GM21619 (cell line): ENCODE measurements around the gene NSMCE4A.
"Not testable (repeated sequence)": the region's sequence is repeated elsewhere in the genome, so short reads cannot be mapped to it uniquely, and the experiment has no call there.

ENCODE experiments used
- ATAC-seq: cut with Tn5 transposase; IDR thresholded peaks from one replicate; pipeline ENCODE4 v1.9.1; 2021; ENCODE audit not compliant: unreplicated experiment

The NSMCE4A gene

GRCh38 chr10:121974535-121975294, at the start of gene NSMCE4A:
Gene NSMCE4A (minus strand): TSS chr10:121975217. CDS start chr10:121975165, 52 bp downstream.
- ATAC-seq: peak; percentile 78

GRCh38 chr10:122023257-122023656, 48.2 kb upstream of the NSMCE4A start:
- ATAC-seq: not testable (repeated sequence)

DNA sequence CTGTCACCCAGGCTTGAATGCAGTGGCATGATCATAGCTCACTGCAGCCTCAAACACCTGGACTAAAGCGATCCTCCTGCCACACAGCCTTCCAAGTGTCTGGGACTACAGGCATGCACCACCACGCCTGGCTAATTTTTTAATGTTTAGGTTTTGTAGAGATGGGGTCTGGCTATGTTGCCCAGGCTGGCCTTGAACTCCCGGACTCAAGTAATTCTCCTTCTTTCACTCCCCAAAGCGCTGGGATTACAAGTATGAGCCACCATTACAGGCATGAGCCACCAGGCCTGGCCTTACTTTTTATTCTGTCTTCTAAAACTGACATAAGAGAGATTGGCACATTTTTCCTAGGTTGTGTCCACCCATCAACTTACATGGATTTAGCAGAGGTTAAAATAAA, 47.3 kb upstream of the NSMCE4A start:
- ATAC-seq: no peak

DNA sequence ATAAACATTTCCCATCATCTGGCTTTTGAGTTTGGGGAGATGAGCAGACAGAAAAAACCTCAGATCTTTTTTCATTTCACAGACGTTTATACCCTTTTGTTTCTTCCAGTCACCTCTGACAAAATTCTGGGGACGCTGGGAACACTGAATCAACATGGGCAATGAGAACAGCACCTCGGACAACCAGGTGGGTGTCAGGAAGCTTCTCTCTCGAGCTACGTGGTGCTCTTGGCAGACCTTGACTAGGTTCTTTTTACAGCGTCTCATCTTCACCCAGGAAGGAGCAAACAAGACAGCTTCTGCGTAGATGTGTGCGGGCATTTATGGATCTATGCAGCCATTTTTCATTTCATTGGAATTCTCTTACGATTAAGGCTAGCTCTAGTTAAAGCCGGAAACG, 46.8 kb upstream of the NSMCE4A start:
- no peak for ATAC-seq

DNA sequence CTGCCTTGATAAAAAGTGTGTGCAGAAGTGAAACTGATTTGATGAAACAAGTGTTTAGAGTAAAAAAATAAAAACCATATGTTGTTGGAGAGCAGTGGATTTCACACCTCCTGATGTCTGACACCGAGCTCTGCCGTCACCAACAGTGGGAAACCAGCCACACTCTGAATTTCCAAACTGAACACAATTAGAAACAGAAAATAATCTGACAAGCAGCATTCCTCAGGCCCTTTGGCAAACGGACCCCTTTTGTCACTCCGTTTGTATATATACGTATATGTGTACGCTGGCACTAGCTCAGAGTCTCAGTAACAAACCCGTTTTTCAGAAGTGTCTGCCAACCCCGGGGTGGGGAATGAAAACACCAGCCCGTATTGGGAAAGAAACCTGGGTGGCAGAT, 46.4 kb upstream of the NSMCE4A start:
- ATAC-seq: no peak

DNA sequence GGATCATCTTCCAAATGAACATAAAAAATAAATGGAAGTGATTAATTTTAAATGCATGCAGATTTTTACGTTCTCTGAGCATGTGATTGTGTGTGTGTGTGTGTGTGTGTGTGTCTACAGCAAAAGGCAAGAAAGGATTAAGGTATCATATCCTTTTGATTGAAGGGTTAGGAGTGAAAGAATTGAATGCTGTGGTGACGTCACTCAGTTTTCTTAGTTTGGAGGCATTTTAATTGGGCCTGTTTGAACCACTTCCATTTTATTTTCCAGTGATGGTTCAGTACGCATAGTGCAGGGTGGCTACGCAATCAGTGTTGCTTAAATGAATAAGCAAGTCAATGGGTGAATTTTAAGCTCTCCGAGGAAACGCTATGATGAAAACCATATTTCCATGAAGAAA, 45.2 kb upstream of the NSMCE4A start:
- ATAC-seq: no peak

- no peak for ATAC-seq
These were observed 44.5 kb upstream of the NSMCE4A start for GRCh38 chr10:122019414-122019975.

- no peak for ATAC-seq
These were observed 44.0 kb upstream of the NSMCE4A start for GRCh38 chr10:122018951-122019413.

DNA sequence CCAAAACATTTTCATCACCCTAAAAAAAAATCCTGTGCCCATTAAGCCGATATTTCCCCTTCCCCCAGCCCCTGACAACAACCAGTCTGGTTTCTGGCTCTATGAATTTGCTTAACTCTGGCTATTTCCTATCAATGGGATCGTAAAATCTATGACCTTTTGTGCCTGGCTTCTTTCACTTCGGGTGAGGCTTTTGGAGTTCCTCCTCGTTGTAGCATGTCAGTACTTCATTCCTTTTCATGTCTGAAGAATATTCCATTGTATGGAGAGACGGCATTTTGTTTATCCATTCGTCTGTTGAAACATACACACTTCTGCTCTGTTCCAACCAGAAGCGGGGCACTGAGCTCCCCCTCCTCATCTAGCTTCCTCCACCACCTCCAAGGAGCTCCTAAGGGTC, 43.5 kb upstream of the NSMCE4A start:
- no peak for ATAC-seq

GRCh38 chr10:122017926-122018325, 42.9 kb upstream of the NSMCE4A start:
- ATAC-seq: not testable (repeated sequence)

DNA sequence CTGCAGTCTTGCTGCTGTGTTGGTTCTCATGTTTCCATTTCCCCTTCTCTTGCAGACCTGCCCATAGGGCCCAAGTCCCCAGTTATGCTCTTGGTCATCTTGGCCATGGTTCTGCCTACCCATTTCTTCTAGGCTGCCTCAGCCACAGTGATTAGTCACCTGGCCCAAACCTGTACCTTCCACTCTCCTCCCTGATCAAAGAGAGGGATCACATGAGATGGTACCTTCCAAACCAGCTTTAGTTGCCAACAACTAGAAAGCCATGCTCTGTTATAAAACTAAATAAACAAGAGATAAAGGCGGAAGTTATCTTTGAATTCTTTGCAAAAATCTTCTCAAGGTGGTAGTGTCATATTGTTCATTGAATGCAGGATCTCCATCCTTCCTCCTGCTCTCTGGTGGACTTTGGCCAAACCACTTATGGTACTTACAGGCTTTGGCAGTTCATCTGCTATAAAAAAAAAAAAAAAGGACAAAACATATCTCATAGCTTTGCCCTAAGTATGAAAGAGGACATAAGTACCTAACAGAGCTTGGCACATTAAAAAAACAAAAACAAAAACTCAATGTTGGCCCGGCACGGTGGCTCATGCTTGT, 39.7 kb upstream of the NSMCE4A start:
- no peak for ATAC-seq

DNA sequence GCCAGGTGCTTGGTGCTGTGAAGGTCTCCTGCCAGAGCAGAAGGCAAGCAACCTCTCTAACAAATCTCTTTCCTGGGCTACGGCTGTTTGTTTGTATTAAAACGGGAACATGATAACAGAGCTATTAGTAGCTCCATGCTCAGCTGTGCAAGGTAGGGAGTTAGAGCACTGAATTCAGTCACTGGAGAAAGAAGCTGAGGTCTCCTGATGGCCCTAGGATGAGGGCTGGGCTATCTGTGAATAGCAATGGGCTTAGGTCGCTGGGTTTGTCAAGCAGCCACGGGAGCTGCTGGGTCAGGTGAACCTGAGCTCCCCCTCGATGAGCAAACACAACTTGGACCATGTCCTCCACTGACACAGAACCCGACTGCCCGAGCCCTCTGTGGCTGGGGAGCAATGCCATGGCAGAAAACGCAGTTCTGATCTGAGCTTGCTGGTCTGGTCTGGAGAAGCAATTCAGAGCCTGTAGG, 38.3 kb upstream of the NSMCE4A start:
- no peak for ATAC-seq

DNA sequence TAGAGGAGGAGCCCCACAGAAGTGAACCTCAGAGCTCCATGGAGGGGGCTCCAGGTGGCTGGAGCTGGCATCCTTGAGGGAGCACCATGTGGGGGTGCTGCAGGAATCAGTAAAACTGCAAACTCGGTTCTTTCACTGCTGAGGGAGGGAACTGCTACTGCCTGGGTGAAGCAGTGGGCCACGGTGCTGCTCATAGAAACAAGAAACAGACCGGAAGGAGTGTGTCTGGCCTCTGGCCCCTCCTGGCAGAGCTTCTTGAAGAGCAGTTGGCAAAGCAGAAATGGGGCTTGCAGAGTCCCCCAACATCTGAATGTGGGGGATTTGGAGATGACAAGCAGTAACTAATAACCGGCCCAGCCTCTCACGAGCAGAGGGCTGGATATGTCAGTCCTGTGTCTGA, 37.7 kb upstream of the NSMCE4A start:
- no peak for ATAC-seq

- ATAC-seq: no peak
These were observed 35.5 kb upstream of the NSMCE4A start for GRCh38 chr10:122010405-122011050.

DNA sequence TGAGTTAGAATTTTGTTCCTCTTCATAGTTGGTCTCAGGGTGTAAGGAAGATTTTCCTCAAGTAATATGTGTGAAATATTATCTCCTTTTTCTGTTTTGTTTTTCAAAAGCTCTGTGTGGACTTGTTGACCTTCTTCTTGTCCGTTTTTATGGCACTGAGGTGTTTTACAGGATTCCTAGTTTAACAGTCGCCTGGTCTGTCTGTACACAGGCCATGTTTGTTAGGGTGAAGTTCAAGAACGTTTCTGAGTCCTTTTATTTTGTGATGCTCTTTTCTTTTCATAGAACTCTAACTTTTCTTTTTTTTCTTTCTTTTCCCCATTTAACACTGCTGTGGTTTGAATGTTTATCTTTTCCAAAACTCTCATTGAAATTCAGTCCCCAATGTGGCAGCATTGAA, 32.4 kb upstream of the NSMCE4A start:
- ATAC-seq: no peak

DNA sequence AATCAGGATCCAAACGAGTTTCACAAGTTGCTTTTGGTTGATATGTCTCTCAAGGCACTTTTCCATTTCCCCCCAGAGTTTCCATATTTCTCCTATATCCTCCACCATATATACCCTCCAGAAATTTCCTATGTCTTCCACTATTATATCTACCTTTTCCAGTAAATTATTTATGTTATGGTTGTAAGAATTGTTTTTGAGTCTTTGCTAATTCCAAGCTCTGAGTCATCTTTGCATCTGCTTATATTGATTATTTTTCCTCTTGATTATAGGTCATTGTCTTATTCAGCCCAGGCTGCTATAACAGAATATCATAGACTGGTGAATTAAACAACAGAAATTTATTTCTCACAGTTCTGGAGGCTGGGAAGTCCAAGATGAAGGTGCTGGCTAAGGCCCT, 26.7 kb upstream of the NSMCE4A start:
- no peak for ATAC-seq

DNA sequence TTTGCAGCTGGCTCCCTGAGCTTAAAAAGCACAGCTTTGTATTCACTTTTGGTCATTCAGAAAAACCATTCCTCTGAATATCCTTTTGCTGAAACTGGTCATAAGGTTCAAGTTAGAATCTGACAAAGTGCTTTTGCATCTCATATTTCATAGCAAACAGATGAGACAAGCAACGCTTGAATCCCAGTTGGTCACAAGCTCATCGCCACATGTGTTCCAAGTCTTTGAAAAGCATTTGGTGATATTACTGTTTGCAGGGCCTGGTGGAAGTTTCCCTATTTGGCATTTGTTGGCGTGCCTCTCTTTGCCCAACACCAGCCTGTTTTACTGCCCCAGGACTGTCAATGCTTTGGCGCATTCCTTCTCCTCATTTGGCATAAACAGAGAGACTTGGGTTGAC, 24.3 kb upstream of the NSMCE4A start:
- no peak for ATAC-seq

DNA sequence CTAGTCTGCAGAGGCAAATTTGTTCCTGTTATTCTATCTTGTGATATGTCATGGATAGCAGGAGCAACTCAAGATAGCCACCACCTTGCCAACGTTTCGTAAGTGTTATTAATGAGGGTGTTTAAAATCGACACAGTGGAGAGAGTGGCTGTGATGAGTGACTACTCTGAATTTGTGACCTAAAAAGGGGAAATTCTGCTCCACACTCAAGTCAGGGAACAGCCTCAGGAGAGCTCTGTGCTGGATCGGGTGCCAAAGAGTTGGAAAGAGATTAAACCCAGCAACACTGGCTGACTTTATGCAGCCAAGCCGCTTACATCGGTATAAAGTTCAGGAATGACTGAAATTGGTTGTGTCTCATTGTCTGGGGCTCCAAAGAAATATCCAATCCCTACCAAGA, 23.4 kb upstream of the NSMCE4A start:
- ATAC-seq: no peak

DNA sequence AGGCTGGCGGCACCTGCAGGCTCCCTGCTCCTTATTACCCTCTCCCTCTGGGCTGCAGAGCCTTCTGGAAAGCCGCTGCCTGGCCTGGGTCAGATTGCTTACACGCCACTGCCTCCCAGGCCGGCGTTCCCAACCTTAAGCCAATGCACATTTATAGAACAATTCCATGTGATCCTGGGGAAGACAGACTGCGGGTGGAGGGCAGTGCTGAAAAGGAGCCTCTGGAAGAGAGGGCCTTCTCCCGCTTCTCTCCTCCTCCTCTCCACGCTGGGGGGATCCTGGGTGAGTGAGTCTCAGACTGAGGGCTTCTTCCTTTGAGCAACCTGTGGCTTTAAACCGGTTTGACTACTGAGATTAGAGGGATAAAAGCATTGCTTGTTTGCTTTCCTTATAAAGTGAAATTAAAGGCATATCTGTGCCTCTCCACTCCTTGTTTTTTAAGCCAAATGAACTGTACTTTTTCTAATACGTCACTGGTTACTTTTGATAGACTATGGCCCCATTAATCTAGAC, 19.5 kb upstream of the NSMCE4A start:
- no peak for ATAC-seq

DNA sequence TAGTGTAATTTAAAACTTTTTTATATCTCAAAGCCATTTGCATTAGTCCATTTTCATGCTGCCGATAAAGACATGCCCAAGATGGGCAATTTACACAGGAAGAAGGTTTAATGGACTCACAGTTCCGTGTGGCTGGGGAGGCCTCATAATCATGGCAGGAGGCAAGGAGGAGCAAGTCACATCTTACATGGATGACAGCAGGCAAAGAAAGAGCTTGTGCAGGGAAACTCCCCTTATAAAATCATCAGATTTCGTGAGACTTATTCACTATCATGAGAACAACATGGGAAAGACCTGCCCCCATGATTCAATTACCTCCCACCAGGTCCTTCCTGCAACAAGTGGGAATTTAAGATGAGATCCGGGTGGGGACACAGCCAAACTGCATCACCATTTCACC, 16.7 kb upstream of the NSMCE4A start:
- ATAC-seq: not testable (repeated sequence)

DNA sequence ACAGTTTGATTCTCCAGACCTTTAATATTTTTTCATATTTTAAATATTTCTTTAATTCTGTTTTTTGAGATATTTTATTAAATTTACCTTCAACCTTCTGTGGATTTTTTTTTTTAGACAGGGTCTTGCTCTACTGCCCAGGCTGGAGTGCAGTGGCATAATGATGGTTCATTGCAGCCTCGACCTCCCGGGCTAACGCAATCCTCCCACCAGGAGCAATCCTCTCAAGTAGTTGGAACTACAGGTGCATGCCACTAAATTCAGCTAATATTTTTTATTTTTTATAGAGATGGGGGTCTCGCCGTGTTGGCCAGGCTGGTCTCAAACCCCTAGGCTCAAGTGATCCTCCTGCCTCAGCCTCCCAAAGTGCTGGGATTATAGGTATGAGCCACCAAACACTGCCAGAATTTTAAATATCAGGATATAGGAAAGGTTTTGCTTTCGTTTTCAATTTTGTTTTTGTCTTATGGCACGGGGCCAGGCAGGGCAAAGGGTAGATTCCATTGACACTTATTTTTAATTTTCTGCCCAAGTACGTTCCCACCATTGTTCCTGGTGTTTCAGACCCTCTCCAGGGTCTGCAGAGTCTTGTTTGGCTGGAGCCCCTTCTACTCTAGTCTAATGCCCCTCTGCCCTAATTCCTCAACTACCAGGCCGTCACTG, 15.1 kb upstream of the NSMCE4A start:
- ATAC-seq: no peak
